ENCODE measurements around the gene ROBO2.

DNA sequence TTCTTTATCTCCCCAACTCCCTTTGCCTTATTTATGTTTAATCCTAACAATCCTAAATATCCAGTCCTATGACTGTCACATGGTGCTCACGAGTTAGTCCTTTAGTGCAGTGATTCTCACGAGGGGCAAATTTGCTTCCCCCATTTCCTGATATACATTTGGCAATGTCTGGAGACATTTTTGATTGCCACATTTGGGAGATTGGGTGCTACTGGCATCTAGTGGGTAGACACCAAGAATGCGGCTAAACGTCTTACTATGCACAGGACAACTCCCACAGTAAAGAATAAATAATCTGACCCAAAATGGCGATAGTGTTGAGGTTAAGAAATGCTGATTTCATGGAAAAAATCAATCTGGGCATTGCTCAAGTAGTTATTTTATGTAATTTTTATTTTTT is 466.5 kb downstream of the ROBO2 start:
- TF ChIP-seq POLR2AphosphoS5 (IDR thresholded peaks at IDR 0.05; ENCODE audit: low read depth, low read length) (no peak), SIN3A (IDR thresholded peaks at IDR 0.05; ENCODE audit: borderline replicate concordance, low read depth, low read length) (no peak), TEAD4 (IDR thresholded peaks at IDR 0.05; ENCODE audit: borderline replicate concordance, insufficient read depth) (no peak)
- TF ChIP-seq, protein P1, sequence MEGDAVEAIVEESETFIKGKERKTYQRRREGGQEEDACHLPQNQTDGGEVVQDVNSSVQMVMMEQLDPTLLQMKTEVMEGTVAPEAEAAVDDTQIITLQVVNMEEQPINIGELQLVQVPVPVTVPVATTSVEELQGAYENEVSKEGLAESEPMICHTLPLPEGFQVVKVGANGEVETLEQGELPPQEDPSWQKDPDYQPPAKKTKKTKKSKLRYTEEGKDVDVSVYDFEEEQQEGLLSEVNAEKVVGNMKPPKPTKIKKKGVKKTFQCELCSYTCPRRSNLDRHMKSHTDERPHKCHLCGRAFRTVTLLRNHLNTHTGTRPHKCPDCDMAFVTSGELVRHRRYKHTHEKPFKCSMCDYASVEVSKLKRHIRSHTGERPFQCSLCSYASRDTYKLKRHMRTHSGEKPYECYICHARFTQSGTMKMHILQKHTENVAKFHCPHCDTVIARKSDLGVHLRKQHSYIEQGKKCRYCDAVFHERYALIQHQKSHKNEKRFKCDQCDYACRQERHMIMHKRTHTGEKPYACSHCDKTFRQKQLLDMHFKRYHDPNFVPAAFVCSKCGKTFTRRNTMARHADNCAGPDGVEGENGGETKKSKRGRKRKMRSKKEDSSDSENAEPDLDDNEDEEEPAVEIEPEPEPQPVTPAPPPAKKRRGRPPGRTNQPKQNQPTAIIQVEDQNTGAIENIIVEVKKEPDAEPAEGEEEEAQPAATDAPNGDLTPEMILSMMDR (IDR thresholded peaks at IDR 0.05) = no peak

Data from SK-N-SH (cell line).